Ectodermal cell (in vitro differentiated cells): Measurements from ENCODE around the gene STARD7.

Experiments
- H3K27ac ChIP-seq: 2 replicates; pipeline ENCODE4 v1.7.0; 2013; ENCODE audit warnings: mild to moderate bottlenecking, low read depth, low read length; ENCODE audit not compliant: insufficient read depth, poor library complexity, severe bottlenecking
- H3K27me3 ChIP-seq: 2 replicates; pipeline ENCODE4 v1.7.0; 2013; ENCODE audit warnings: mild to moderate bottlenecking, low read length; ENCODE audit not compliant: insufficient read depth, control insufficient read depth, poor library complexity, severe bottlenecking
- H3K36me3 ChIP-seq: one replicate; pipeline ENCODE4 v1.7.0; 2013; ENCODE audit warnings: low read length; ENCODE audit not compliant: control insufficient read depth, insufficient read depth
- H3K4me1 ChIP-seq: one replicate; pipeline ENCODE4 v1.7.0; 2013; ENCODE audit warnings: low read length; ENCODE audit not compliant: control insufficient read depth, insufficient read depth
- H3K4me3 ChIP-seq: 2 replicates; pipeline ENCODE4 v1.7.0; 2013; ENCODE audit warnings: low read depth, low read length, control low read depth; ENCODE audit not compliant: insufficient read depth
- H3K9me3 ChIP-seq: 2 replicates; pipeline ENCODE4 v1.7.0; 2013; ENCODE audit warnings: mild to moderate bottlenecking, low read length, moderate library complexity; ENCODE audit not compliant: control insufficient read depth
- WGBS, 2 experiments: methylation state at CpG; one replicate each; pipeline ENCODE4 v1.1.7; 2013; ENCODE audit warnings: missing lambda C conversion rate in 2 of 2; 5-methylcytosine and 5-hydroxymethylcytosine counted together

Gene STARD7

GRCh38 chr2:96180521-96180920 lies 28.1 kb downstream of the STARD7 start:
- Histone ChIP-seq H3K4me3 (no peak overlapping the region), H3K9me3 (no peaks in the 10 kb centered on the region), H3K27ac (no peak overlapping the region), H3K27me3 (no peaks in the 10 kb centered on the region), H3K4me1 (no peaks in the 10 kb centered on the region), H3K36me3 (peaks cover 6% of the 10 kb centered on the region)

- Histone ChIP-seq H3K4me3 (no peak overlapping the region), H3K27me3 (no peaks in the 10 kb centered on the region), H3K36me3 (peaks cover under 1% of the 10 kb centered on the region), H3K27ac (no peak overlapping the region), H3K9me3 (no peaks in the 10 kb centered on the region), H3K4me1 (no peaks in the 10 kb centered on the region)
- WGBS, 2 experiments = 91 to 98% methylated on average over 1 of the region's 1 CpG
Observed at GRCh38 chr2:96180002-96180401, 28.6 kb downstream of the STARD7 start.

- Histone ChIP-seq H3K9me3 (no peaks in the 10 kb centered on the region), H3K4me3 (no peak overlapping the region), H3K36me3 (no peaks in the 10 kb centered on the region), H3K4me1 (no peaks in the 10 kb centered on the region), H3K27me3 (no peaks in the 10 kb centered on the region), H3K27ac (no peak overlapping the region)
- WGBS, 2 experiments = 81 to 89% methylated on average over 2 to 4 of the region's 4 CpGs
Observed at GRCh38 chr2:96176661-96177060, 32.0 kb downstream of the STARD7 start.

- H3K9me3 ChIP-seq = no peaks in the 10 kb centered on the region
- H3K36me3 ChIP-seq = no peaks in the 10 kb centered on the region
- WGBS, 2 experiments = 87 to 88% methylated on average over 6 of the region's 6 CpGs
- H3K4me3 ChIP-seq = no peak overlapping the region
- H3K27ac ChIP-seq = no peak overlapping the region
- H3K4me1 ChIP-seq = no peaks in the 10 kb centered on the region
- H3K27me3 ChIP-seq = no peaks in the 10 kb centered on the region
Observed at GRCh38 chr2:96175951-96176350, 32.7 kb downstream of the STARD7 start.

DNA sequence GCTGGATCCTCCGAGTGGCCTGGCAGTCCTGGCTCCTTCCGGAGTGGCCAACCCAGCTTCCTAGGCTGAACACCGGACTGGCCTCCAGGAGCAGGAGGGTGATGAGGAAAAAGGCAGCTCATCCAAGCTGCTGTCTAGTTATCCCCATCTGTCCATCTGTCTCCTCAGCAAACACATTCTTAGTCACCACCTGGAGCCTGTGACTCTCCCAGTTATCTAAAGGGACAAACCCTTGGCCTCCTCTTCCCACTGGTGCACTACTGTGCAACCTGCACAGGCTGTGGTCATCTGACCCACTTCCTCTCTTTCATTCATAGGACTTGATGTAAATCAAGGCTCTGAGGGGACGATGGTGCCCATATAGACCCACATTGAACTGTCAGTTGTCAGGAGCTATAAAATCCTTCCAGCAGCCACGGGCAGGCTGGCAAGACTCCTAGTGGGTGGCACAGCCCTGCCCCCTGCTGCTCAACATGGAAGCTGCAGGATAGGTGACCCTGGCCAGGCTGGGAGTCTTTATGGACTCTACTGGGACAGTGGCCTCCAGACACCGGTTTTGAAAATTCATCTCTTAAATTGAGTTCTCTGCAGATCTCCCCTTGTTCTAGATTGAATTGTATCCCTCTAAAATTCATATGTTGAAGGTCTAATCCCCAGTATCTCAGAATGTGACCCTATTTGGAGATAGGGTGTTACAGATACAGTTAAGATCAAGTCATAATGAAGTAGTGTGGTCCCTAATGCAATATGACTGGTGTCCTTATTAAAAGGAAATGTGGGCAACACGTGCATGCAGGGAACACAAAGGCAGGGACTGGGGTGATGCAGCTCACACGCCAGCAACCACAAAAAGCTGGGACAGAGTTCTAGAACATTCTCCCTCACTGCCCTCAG lies 34.1 kb downstream of the STARD7 start:
- no peak overlapping the region for H3K4me3 ChIP-seq
- no peak overlapping the region for H3K27ac ChIP-seq
- H3K4me1 ChIP-seq = no peaks in the 10 kb centered on the region
- WGBS, 2 experiments = 56% methylated on average over 8 of the region's 8 CpGs
- no peaks in the 10 kb centered on the region for H3K36me3 ChIP-seq
- H3K27me3 ChIP-seq = no peaks in the 10 kb centered on the region
- no peaks in the 10 kb centered on the region for H3K9me3 ChIP-seq

- Histone ChIP-seq H3K4me1 (no peaks in the 10 kb centered on the region), H3K9me3 (no peaks in the 10 kb centered on the region), H3K36me3 (no peaks in the 10 kb centered on the region), H3K27me3 (no peaks in the 10 kb centered on the region), H3K27ac (no peak overlapping the region), H3K4me3 (no peak overlapping the region)
- whole genome bisulfite sequencing, 2 experiments = 90 to 93% methylated on average over 15 of the region's 15 CpGs
Observed at GRCh38 chr2:96171831-96172230, 36.8 kb downstream of the STARD7 start.

- H3K4me1 ChIP-seq = no peaks in the 10 kb centered on the region
- H3K36me3 ChIP-seq = no peaks in the 10 kb centered on the region
- H3K27me3 ChIP-seq = no peaks in the 10 kb centered on the region
- WGBS, 2 experiments = 92 to 97% methylated on average over 3 of the region's 3 CpGs
- H3K27ac ChIP-seq = no peak overlapping the region
- no peak overlapping the region for H3K4me3 ChIP-seq
- no peaks in the 10 kb centered on the region for H3K9me3 ChIP-seq
Observed at GRCh38 chr2:96170626-96171025, 38.0 kb downstream of the STARD7 start.

GRCh38 chr2:96169868-96170507 lies 38.6 kb downstream of the STARD7 start:
- H3K4me3 ChIP-seq = no peak overlapping the region
- no peaks in the 10 kb centered on the region for H3K4me1 ChIP-seq
- no peaks in the 10 kb centered on the region for H3K36me3 ChIP-seq
- 90 to 96% methylated on average over 2 of the region's 2 CpGs for WGBS, 2 experiments
- H3K27me3 ChIP-seq = no peaks in the 10 kb centered on the region
- H3K27ac ChIP-seq = no peak overlapping the region
- no peaks in the 10 kb centered on the region for H3K9me3 ChIP-seq

GRCh38 chr2:96167407-96168013 lies 41.1 kb downstream of the STARD7 start:
- H3K27me3 ChIP-seq = no peaks in the 10 kb centered on the region
- H3K36me3 ChIP-seq = no peaks in the 10 kb centered on the region
- H3K27ac ChIP-seq = no peak overlapping the region
- H3K4me1 ChIP-seq = no peaks in the 10 kb centered on the region
- no peaks in the 10 kb centered on the region for H3K9me3 ChIP-seq
- H3K4me3 ChIP-seq = no peak overlapping the region
- WGBS, 2 experiments = 91 to 94% methylated on average over 6 of the region's 6 CpGs

GRCh38 chr2:96164459-96165184 lies 44.0 kb downstream of the STARD7 start:
- no peak overlapping the region for H3K4me3 ChIP-seq
- no peaks in the 10 kb centered on the region for H3K4me1 ChIP-seq
- H3K27ac ChIP-seq = no peak overlapping the region
- no peaks in the 10 kb centered on the region for H3K27me3 ChIP-seq
- no peaks in the 10 kb centered on the region for H3K9me3 ChIP-seq
- 70% methylated on average over 18 of the region's 18 CpGs for WGBS, 2 experiments
- no peaks in the 10 kb centered on the region for H3K36me3 ChIP-seq
